Duodenal mucosa (tissue), 2 donors: ENCODE results near the gene TMEM131.

ENCODE experiments used
- H3K27ac ChIP-seq: one replicate; pipeline ENCODE4 v1.7.0; 2013; ENCODE audit warnings: low read depth, low read length
- H3K27me3 ChIP-seq, 2 donors: one replicate each; pipeline ENCODE4 v1.7.0; 2013; ENCODE audit warnings: low read length in 2 of 2, control low read depth in 1 of 2; ENCODE audit not compliant: insufficient read depth in 2 of 2, control insufficient read depth in 1 of 2
- H3K36me3 ChIP-seq, 2 donors: one replicate each; pipeline ENCODE4 v1.7.0; 2013; ENCODE audit warnings: low read length in 2 of 2, control low read depth in 1 of 2; ENCODE audit not compliant: insufficient read depth in 2 of 2, control insufficient read depth in 1 of 2
- H3K4me1 ChIP-seq, 2 donors: one replicate each; pipeline ENCODE4 v1.7.0; 2013; ENCODE audit warnings: low read length in 2 of 2, control low read depth in 1 of 2; ENCODE audit not compliant: insufficient read depth in 2 of 2, control insufficient read depth in 1 of 2
- H3K4me3 ChIP-seq, 2 donors: one replicate each; pipeline ENCODE4 v1.7.0; 2013; ENCODE audit warnings: low read length in 2 of 2, low read depth in 1 of 2
- H3K9ac ChIP-seq, 2 donors: one replicate each; pipeline ENCODE4 v1.7.0; 2013; ENCODE audit warnings: low read length in 2 of 2, low read depth in 1 of 2
- H3K9me3 ChIP-seq, 2 donors: one replicate each; pipeline ENCODE4 v1.7.0; 2013; ENCODE audit warnings: low read length in 2 of 2, control low read depth in 1 of 2; ENCODE audit not compliant: control insufficient read depth in 1 of 2

Gene TMEM131

DNA sequence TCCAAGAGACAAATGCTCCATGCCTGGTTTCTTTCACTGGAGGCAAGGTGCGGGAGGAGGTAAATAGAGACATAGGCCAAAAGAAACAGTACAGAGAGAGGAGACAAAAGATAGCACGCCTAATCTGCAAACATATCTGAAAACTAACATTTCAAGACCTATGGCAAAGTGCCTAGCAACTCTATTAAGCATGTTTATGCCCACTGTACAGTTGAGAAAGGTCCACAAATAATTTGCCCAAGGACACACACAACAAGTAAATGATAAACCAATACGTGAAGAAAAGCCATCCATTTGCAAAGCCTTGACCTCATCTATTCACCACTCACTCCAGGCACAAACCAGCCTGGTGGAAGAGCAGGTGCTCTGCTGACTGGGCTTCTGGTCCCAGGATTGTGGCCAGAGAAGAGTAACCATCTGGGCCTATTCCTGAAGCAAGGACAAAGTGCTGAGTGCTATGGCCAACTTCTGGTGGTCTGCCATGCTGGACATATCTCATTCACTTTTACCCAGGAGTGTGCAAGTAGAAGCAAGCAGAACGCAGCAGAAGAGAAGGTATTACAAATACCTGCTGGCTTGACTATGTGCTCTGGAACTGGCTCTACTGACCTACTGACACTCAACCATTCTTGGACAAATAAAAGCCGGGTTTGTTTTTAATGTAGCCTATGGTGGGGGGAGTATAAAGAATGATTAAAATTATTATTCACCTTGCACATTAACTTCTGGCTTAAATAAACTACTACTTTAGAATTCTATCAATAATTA, 25.3 kb downstream of the TMEM131 start:
- Histone ChIP-seq H3K27ac (no peak overlapping the region), H3K9me3 (peaks cover 5 to 12% of the 10 kb centered on the region in 2 donors), H3K36me3 (peaks cover 0 to 3% of the 10 kb centered on the region in 2 donors), H3K4me1 (peaks cover 18 to 48% of the 10 kb centered on the region in 2 donors), H3K27me3 (no peaks in the 10 kb centered on the region), H3K9ac (no peak overlapping the region), H3K4me3 (no peak overlapping the region)

DNA sequence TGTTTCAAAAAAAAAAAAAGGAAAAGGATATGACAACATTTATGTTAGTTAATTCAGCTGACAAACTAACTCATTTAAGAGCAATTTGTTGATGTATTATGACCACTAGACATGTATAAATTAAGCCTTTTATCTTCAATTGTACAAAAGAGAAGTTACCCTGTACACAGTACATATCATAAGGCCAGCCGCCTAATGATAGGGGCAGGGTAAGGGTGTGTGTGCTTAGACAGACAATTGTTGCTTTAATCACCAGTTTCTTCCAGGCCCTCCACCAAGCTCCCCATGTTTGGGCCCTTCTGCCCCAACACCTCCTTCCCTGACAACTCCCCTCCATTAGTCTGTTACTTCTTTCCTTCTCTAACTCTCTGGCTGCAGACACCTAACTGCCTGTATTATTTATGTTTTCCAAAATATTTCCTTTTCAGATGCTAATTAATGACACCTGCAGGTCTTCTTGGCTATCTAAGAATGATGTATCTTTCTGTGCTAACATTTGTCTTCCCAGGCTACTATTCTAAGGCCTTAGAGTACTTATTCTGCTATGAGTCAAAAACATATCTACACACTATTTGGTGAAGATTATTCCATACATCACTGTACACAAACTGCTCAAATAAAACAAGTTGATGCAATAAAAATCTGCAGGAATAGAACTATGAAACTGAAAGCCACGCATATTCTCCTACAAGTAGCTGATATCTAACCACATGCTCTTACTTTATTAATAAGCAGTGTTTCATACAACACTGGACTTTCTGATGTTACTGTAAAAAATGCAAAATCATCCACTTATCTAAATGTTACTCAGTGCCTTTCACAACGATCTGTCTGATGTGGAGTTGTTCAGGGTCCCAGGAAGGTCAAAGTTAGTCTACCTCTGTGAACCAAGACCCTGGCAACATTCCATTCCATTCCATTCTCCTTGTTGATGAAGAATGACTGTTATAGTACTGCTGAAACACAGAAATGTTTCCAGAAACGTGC, 26.4 kb downstream of the TMEM131 start:
- H3K9ac ChIP-seq, result no peak overlapping the region
- H3K27ac ChIP-seq, result no peak overlapping the region
- no peak overlapping the region for H3K4me3 ChIP-seq
- no peaks in the 10 kb centered on the region for H3K36me3 ChIP-seq
- peaks cover 18 to 52% of the 10 kb centered on the region in 2 donors for H3K4me1 ChIP-seq
- H3K9me3 ChIP-seq, result peaks cover 0 to 6% of the 10 kb centered on the region in 2 donors
- H3K27me3 ChIP-seq, result no peaks in the 10 kb centered on the region

DNA sequence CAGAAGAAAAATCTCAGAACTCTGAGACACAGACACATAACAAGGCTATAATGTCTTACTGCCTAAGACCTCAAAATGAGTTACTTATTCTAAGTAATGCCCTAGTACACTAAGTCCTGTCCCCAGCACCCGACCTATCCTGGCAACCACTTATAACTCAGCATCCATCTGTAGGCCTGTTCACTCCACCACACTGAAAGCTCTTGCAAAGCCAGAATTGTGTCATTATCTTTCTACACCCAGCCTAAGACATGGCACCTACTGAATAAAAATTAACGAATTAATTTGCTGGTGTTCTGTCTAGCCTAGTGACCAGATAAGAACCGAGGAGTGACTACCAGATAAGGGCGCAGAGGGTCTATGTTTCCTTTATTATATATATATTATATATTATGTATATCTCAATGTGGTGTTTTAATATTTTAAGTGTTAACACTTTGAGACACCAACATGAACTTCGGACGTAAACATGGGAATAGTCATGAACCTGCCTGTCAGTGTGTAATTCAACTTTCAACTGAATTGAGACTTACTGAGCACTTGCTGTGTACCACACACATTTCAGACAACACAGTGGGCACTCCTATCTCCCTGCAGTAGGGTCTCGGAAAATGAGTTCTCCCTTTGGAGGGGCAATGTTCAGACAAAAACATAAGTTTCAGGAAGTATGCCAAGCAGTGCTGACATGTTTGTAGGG, 27.7 kb downstream of the TMEM131 start:
- H3K9ac ChIP-seq, result no peak overlapping the region
- no peak overlapping the region for H3K4me3 ChIP-seq
- H3K36me3 ChIP-seq, result no peaks in the 10 kb centered on the region
- H3K27me3 ChIP-seq, result no peaks in the 10 kb centered on the region
- peaks cover 0 to 2% of the 10 kb centered on the region in 2 donors for H3K9me3 ChIP-seq
- peaks cover 18 to 59% of the 10 kb centered on the region in 2 donors for H3K4me1 ChIP-seq
- H3K27ac ChIP-seq, result no peak overlapping the region

DNA sequence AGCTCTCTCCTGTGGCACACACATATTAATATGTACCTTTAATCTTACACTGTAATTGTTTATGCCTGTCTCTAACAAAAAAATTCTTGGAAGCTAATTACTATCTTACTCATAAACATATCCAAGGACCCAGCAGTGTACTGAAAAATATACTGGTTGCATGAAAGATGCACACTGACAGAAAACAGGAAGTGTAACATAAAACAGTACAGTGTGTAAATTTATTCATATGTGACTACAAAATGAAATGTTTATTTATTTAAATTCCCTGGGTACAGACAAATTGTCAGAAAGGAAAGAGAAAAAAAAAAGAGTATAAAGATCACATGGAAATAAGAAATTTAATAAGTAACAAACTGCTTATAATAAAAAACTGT, 28.5 kb downstream of the TMEM131 start:
- H3K9ac ChIP-seq, result no peak overlapping the region
- H3K9me3 ChIP-seq, result no peaks in the 10 kb centered on the region
- no peaks in the 10 kb centered on the region for H3K27me3 ChIP-seq
- peaks cover 18 to 63% of the 10 kb centered on the region in 2 donors for H3K4me1 ChIP-seq
- no peak overlapping the region for H3K27ac ChIP-seq
- no peaks in the 10 kb centered on the region for H3K36me3 ChIP-seq
- H3K4me3 ChIP-seq, result no peak overlapping the region

DNA sequence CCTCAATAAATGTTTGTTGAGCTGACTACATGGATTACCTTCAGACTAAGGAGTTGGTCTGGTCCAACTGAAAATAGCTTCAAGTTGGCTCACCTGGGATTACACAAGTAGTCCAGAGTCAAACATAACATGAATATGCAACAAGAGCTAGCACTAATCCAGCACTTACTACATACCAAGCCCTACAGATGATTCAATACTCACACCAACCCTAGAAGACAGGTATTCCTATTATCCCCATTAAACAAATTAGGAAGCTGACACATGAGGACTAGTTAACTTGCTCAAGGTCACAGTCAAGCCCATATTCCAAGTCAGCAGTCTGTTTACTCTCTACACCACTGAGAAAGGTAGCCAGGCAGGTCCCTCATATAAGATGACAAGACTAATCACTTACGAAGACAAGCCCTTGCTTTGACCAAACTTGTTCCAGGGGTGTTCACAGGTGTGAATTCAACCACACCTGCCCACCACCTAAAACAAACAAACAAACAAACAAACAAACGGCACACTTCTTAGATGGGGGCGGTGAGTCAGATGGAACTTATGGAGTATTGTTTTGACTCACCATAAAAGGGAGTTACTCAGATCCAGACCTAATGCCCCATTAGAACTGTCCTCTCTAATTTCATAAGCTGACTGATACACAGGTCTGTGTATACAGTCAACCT, 29.1 kb downstream of the TMEM131 start:
- no peaks in the 10 kb centered on the region for H3K36me3 ChIP-seq
- H3K27me3 ChIP-seq, result no peaks in the 10 kb centered on the region
- H3K27ac ChIP-seq, result no peak overlapping the region
- H3K9me3 ChIP-seq, result no peaks in the 10 kb centered on the region
- no peak overlapping the region for H3K9ac ChIP-seq
- peaks cover 18 to 63% of the 10 kb centered on the region in 2 donors for H3K4me1 ChIP-seq
- H3K4me3 ChIP-seq, result no peak overlapping the region

DNA sequence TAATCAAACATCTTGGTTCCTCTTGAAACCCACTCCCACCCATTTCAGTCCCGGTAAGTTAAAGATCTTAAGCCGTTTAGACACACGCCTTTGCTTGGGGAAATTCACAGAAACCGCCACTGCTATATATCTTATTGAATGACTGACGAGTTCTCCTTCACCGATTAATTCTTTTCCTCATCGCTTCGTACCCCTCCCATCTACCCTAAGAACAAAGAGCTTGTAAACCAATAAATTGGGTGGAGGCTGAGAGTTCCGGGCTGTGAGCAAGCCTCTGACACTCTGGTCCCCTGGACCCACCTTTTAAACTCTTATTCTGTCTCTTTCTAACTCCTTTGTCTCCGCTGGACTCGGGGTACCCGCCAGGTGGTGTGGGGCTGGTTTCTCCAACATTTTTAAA, 30.6 kb downstream of the TMEM131 start:
- no peaks in the 10 kb centered on the region for H3K9me3 ChIP-seq
- H3K4me3 ChIP-seq, result no peak overlapping the region
- no peaks in the 10 kb centered on the region for H3K27me3 ChIP-seq
- no peak overlapping the region for H3K9ac ChIP-seq
- no peak overlapping the region for H3K27ac ChIP-seq
- peaks cover 12 to 52% of the 10 kb centered on the region in 2 donors for H3K4me1 ChIP-seq
- H3K36me3 ChIP-seq, result no peaks in the 10 kb centered on the region

DNA sequence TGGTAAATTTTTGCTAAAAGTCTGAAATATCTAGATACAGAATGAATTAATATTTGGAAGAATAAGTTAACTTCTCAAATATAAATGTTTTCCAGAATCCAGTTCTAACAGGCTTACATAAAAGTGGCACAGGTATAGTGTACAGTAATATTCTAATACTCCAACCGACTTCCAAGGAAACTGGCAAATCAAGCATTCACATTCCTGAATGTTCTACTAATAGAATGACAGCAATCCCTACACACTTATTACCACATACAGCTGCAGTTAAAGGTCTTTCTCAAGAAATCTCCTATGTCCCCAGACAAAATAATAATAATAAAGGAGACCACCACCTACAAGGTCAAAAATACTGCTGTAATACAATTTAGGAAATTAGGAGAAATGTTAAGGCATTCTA, 31.9 kb downstream of the TMEM131 start:
- no peaks in the 10 kb centered on the region for H3K9me3 ChIP-seq
- no peaks in the 10 kb centered on the region for H3K36me3 ChIP-seq
- no peaks in the 10 kb centered on the region for H3K27me3 ChIP-seq
- H3K4me3 ChIP-seq, result no peak overlapping the region
- H3K9ac ChIP-seq, result no peak overlapping the region
- peaks cover 8 to 40% of the 10 kb centered on the region in 2 donors for H3K4me1 ChIP-seq
- H3K27ac ChIP-seq, result no peak overlapping the region

DNA sequence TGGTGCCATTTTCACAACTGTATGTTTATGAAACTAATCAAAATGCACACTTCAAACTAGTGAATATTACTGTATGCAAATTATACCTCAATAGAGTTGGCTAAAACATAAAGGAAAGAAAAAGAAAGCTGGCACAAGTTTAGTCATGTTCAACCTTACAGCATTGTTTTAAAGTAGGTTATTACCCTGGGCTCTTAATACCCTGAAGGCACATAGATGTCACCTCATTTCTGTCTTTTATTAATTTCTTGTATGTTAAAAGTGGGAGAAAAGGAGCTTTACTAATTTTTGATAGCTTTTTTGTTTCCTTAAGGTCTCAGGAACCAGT, 32.7 kb downstream of the TMEM131 start:
- no peak overlapping the region for H3K4me3 ChIP-seq
- H3K9ac ChIP-seq, result no peak overlapping the region
- H3K36me3 ChIP-seq, result no peaks in the 10 kb centered on the region
- H3K9me3 ChIP-seq, result no peaks in the 10 kb centered on the region
- peaks cover 3 to 34% of the 10 kb centered on the region in 2 donors for H3K4me1 ChIP-seq
- H3K27me3 ChIP-seq, result no peaks in the 10 kb centered on the region
- H3K27ac ChIP-seq, result no peak overlapping the region

DNA sequence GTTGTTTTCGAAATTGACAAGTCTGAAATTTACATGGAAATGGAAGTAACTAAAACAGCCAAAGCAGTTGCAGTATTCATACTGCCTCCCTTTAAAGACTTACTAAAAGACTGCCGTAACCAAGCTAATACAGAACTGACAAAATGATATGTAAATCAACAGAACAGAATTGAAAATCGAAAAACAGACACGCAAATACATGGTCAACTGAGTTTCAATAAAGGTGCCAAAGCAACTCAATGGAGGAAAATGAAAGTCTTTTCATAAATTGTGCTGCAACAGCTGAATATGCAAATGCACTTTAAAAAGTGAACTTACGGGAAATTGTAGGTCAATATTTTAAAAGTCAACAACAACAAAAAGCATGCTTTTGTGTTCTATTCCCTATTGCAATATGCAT, 34.2 kb downstream of the TMEM131 start:
- H3K36me3 ChIP-seq, result no peaks in the 10 kb centered on the region
- H3K27ac ChIP-seq, result no peak overlapping the region
- H3K27me3 ChIP-seq, result no peaks in the 10 kb centered on the region
- no peak overlapping the region for H3K4me3 ChIP-seq
- no peaks in the 10 kb centered on the region for H3K9me3 ChIP-seq
- peaks cover 0 to 19% of the 10 kb centered on the region in 2 donors for H3K4me1 ChIP-seq
- H3K9ac ChIP-seq, result no peak overlapping the region
